GM18867 (cell line): ENCODE data around the gene TRIM37.

Source experiments
- ATAC-seq: cut with Tn5 transposase; IDR thresholded peaks from one replicate; pipeline ENCODE4 v1.9.1; 2021; ENCODE audit warnings: mild to moderate bottlenecking, moderate library complexity; ENCODE audit not compliant: unreplicated experiment

Gene TRIM37

GRCh38 chr17:59038734-59039133 lies 67.9 kb downstream of the TRIM37 start:
- no peak for ATAC-seq

- ATAC-seq, result no peak
Observed at GRCh38 chr17:59037960-59038359, 68.7 kb downstream of the TRIM37 start.

GRCh38 chr17:59030811-59031210 lies 75.9 kb downstream of the TRIM37 start:
- no peak for ATAC-seq

GRCh38 chr17:59028328-59028727 lies 78.4 kb downstream of the TRIM37 start:
- ATAC-seq, result no peak

GRCh38 chr17:59027750-59028149 lies 78.9 kb downstream of the TRIM37 start:
- ATAC-seq, result no peak

- ATAC-seq, result no peak
Observed at GRCh38 chr17:59026176-59026939, 80.3 kb downstream of the TRIM37 start.

- no peak for ATAC-seq
Observed at GRCh38 chr17:59024916-59025315, 81.8 kb downstream of the TRIM37 start.

GRCh38 chr17:59018019-59018418 lies 88.7 kb downstream of the TRIM37 start:
- ATAC-seq, result no peak

- no peak for ATAC-seq
Observed at GRCh38 chr17:59011975-59012374, 94.7 kb downstream of the TRIM37 start.

- ATAC-seq, result no peak
Observed at GRCh38 chr17:59010026-59010425, 96.7 kb downstream of the TRIM37 start.

GRCh38 chr17:59008737-59009136 lies 97.9 kb downstream of the TRIM37 start:
- ATAC-seq, result no peak

- ATAC-seq, result no peak
Observed at GRCh38 chr17:59007995-59008394, 98.7 kb downstream of the TRIM37 start.

GRCh38 chr17:59004338-59005111 lies 102.2 kb downstream of the TRIM37 start:
- no peak for ATAC-seq

- no peak for ATAC-seq
Observed at GRCh38 chr17:59003860-59004259, 102.8 kb downstream of the TRIM37 start.

GRCh38 chr17:59002848-59003247 lies 103.8 kb downstream of the TRIM37 start:
- ATAC-seq, result no peak

- no peak for ATAC-seq
Observed at GRCh38 chr17:59002126-59002525, 104.6 kb downstream of the TRIM37 start.

- ATAC-seq, result peak; percentile 90
Observed at GRCh38 chr17:59001158-59001814, 105.4 kb downstream of the TRIM37 start.

- no peak for ATAC-seq
Observed at GRCh38 chr17:59000022-59000421, 106.7 kb downstream of the TRIM37 start.

- no peak for ATAC-seq
Observed at GRCh38 chr17:58999500-58999899, 107.2 kb downstream of the TRIM37 start.

GRCh38 chr17:58998871-58999270 lies 107.8 kb downstream of the TRIM37 start:
- no peak for ATAC-seq

- no peak for ATAC-seq
Observed at GRCh38 chr17:58997756-58998553, 108.7 kb downstream of the TRIM37 start.
